ENCODE measurements around the gene MRPS2. TPM values are rescaled to one million over a fixed set of nuclear protein-coding genes. Genes with fewer than 3 reads are reported as not detected.
"Not testable (repeated sequence)": the region's sequence is repeated elsewhere in the genome, so short reads cannot be mapped to it uniquely, and the experiment has no call there.

Gene MRPS2
- total RNA-seq, 1 donor from 2014 or later = 29.3 TPM

DNA sequence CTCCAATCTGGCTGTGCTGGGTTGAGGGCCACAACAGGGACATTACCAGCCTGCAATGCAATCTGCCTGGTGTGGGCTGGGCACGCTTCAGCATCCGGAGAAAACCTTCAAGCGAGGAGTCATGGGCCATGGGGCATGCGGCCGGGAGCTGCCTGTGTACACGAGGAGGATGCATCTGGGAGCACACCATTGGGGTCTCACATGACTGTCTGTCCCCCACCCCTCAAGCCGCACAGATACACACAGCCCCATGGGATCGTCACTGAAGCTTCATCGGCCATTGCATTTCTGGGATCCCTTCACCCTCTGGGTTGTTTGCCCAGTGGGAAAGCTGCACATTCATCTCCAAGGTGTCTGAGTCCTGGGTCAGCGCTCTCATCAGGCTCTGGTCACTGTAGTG, 30.6 kb downstream of the MRPS2 start:
- no peak for DNase-seq (ENCODE audit: low spot score)

DNA sequence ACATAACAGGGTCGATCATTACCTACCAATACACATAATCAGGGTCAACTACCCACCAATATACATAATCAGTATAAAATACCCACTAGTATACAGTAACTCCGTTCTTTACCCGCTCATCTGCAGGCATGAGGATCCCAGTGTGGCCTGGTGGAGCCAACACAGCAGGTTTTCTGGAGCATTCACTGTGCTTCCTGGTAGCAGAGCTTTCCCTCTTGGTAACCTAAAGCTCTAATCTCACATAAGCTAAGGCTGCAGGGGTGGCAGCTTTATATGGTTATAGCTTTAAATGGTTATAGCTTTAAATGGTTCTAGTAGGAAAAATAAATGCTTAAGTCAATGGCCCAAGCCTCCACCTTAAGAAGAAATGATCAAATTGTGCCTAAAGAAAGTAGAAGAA, 32.6 kb downstream of the MRPS2 start:
- no peak for DNase-seq (ENCODE audit: low spot score)

DNA sequence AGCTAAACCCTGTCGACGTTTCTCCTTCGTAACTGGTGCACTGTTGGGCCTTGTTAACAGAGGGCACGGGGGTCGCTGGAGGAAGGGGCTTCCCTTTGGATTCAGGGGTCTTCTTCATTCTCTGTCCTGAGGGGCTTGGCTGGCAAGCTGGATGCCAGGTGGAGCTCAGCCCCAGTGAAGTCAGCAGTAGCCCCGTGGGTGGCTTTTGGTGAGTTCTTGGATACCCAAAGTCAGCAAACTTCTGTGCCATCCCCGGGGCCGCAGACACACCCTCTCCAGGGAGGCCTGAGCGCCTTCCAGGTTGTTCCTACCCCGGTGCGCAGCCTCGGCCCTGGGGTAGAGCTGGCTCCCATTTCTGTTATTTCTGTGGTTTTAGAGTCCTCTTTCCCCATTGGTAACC, 33.2 kb downstream of the MRPS2 start:
- no peak for DNase-seq (ENCODE audit: low spot score)

DNA sequence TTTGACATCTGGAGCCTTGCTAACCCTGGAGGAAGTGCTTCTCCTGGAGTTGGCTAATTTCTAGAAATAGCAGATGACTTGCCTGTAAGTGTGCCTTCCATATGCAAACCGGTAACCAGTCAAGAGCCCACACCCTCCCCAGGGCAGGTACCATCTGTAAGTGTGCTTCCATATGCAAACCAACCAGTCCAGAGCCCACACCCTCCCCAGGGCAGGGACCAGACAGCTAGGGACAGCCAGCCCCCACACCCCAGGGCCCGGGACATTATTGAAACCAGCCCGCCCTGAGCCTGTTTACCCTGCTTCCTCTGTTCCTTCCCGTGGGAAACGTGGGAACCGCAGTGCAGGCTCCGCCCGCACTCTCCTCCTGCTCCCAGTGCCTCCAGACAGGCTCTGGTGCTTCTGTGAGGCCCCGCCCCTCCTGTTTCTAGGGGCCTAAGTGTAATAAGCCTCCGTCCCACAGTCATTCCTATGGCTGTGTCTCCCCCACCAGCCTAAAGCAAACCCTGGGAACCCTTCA, 33.8 kb downstream of the MRPS2 start:
- DNase-seq (ENCODE audit: low spot score) = not testable (repeated sequence)

GRCh38 chr9:135534826-135535225, 34.3 kb downstream of the MRPS2 start:
- not testable (repeated sequence) for DNase-seq (ENCODE audit: low spot score)

DNA sequence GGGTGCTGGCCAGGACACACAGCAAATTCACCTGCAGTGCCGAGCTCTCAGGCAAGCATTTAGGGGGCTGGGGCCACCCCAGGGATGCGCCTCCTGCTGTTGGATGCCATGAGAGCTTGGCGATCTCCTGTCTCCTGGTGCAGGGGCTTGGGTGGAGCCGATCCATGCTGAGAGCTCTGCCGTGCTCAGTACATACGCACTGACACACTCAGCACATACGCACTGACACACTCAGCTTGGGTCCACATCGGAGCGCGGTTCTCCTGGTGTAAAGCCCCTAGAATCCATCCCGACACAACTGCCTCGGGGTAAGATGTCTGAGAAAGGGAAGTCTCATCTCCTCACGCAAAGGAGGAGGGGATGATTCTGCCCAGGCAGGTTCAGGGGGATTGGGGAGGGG, 35.1 kb downstream of the MRPS2 start:
- DNase-seq (ENCODE audit: low spot score) = not testable (repeated sequence)

GRCh38 chr9:135536216-135536615, 35.7 kb downstream of the MRPS2 start:
- no peak for DNase-seq (ENCODE audit: low spot score)

GRCh38 chr9:135543262-135543894, 42.9 kb downstream of the MRPS2 start:
- DNase-seq (ENCODE audit: low spot score) = not testable (repeated sequence)

DNA sequence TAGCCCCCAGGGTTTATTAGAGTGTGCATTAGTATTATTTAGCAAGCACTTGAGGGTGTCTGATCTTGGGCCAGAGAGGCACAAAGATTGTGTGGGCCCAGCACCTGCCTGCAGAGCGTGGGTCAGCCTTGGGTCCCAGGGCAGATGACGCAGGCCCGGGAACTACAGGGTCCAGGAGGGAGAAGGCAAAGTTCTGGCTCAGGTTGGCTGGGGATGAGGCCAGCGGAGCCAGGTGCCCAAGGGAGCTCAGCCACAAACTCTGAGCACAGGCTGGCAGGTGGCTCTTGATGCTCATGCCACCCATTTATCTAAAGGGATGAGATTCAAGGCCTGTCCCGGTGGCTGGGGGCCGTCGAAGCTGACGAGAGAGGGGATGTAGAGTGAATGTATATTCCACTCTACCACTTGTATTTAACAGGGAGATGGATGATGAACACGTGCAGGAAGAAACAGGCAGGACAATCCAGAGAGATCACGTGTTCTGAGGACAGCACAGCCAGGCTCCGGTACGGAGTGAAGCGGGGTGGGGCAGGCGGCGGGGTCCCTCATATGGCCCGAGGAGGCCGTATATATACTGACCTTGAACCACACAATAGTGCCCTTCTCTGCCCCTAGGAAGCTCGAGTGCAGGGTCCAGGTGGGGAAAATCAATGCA, 44.6 kb downstream of the MRPS2 start:
- DNase-seq (ENCODE audit: low spot score) = no peak

DNA sequence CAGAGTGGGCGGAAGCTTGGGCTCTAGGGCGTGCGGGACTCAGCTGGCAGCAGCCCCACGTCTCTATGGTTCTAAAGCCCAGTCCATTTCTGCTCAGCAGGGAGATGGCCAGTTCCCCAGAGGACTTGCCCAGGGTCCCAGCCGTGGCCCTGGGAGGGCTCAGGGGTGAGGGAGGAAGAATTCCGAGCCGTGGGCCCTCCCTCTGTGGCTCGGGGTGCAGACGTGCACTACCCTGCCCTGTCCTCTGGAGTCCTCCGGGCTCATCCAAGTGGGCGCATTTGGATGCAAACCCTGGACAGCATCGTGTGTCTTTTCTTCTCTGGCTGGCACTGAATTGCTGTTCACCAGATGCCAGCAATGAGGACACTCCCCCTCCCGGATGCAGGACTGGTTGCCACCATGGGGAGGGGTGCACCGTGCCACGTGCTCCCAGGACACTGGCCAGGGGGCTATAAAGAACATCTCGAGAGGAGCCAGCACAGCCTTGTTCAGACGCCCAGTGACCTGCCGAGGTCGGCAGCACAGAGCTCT, 45.2 kb downstream of the MRPS2 start, which contains the start of gene OBP2A:
Gene OBP2A, plus strand, starts transcription at position 481 of the 531 bp plus-strand sequence. CDS start 55 bp downstream, outside the sequence.
- DNase-seq (ENCODE audit: low spot score) = not testable (repeated sequence)

- not testable (repeated sequence) for DNase-seq (ENCODE audit: low spot score)
Observed at GRCh38 chr9:135546792-135547617, 46.5 kb downstream of the MRPS2 start.

GRCh38 chr9:135547756-135548736, 47.6 kb downstream of the MRPS2 start:
- no peak for DNase-seq (ENCODE audit: low spot score)

GRCh38 chr9:135549478-135550343, 49.2 kb downstream of the MRPS2 start:
- not testable (repeated sequence) for DNase-seq (ENCODE audit: low spot score)

- no peak for DNase-seq (ENCODE audit: low spot score)
Observed at GRCh38 chr9:135550344-135550918, 49.9 kb downstream of the MRPS2 start.

DNA sequence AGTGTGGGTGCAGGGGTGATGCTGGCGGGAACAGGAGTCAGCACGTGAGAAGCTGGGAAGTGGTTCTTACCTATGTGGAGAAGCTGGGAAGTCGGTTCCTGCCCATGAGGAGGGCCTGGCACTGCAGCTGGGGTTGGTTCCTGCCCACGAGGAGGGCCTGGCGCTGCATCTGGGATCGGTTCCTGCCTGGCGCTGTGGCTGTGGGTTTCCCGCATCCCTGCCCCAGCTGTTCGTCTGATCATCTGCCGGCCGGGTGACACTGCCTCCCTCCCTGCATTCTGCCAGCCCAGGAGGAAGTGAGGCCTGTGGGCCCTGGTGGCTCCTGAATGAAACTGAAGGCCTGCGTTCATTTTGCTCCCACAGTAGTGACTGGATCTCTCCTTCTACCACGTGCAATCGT, 50.5 kb downstream of the MRPS2 start:
- no peak for DNase-seq (ENCODE audit: low spot score)

GRCh38 chr9:135551456-135551855, 51.0 kb downstream of the MRPS2 start:
- DNase-seq (ENCODE audit: low spot score) = no peak

DNA sequence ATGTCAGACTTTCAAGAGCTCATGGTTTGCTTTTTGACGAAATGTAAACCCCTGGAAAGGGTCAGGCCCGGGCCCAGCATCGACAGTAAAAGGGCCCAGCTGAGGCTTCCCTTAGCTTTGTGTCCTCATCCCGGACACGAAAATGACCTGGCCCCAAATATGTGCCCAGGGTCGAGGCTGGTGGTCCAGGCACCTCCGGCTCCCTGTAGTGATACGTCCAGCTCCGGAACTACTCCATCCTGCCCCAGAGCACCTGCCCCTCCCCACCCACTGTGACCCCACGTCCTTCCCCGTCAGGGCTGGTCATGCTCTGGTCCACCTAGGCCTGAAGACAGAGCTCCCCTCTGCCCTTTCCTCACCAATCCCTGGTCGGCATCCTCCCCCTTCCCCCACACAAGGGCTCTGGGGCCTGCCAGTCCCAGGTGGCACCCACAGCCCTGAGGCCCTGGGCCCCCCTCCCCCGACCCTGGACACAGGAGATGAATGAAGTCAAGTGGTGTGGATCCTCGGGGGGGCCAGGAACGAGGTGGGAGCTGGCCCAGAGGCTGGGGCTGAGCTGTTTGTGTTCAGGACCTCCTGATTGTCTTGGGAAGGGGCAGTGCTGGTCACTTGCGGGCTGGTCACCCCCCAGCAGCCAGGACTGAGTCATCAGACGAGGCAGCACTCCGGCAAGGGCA, 51.7 kb downstream of the MRPS2 start:
- no peak for DNase-seq (ENCODE audit: low spot score)

GRCh38 chr9:135552698-135553171, 52.3 kb downstream of the MRPS2 start:
- no peak for DNase-seq (ENCODE audit: low spot score)
